GM13976 (cell line): Measurements from ENCODE around the gene COL8A2.

Experiments used
- DNase-seq: peaks from one replicate; pipeline ENCODE4 v3.0.0; 2012; ENCODE audit warnings: low spot score
- CTCF ChIP-seq: IDR thresholded peaks from 2 replicates; pipeline ENCODE4 v1.5.1; 2012; ENCODE audit warnings: borderline replicate concordance, mild to moderate bottlenecking; ENCODE audit not compliant: insufficient read depth; ENCODE audit errors: extremely low read depth, missing control alignments, control extremely low read depth
- in situ Hi-C: fragments of 300-500 bp; cut with MboI; formaldehyde crosslinking; loops from one replicate; pipeline ENCODE4 v1.12.0; 2022; ENCODE audit warnings: low sequenced_read_pairs, mixed read lengths, inconsistent platforms; ENCODE audit not compliant: unreplicated experiment

Gene COL8A2

GRCh38 chr1:36092166-36092797 lies 32.7 kb downstream of the COL8A2 start:
- no peak for DNase-seq
- TF ChIP-seq CTCF = no peak
- in situ Hi-C loops = no loop called here

GRCh38 chr1:36091698-36092097 lies 33.3 kb downstream of the COL8A2 start:
- DNase-seq = peak; percentile 7
- TF ChIP-seq CTCF = no peak
- in situ Hi-C loops = no loop called here

- no peak for TF ChIP-seq CTCF
- in situ Hi-C loops = no loop called here
- DNase-seq = no peak
Measured at GRCh38 chr1:36091141-36091540, 33.9 kb downstream of the COL8A2 start.

- in situ Hi-C loops = no loop called here
- no peak for TF ChIP-seq CTCF
- DNase-seq = peak; percentile 43
Measured at GRCh38 chr1:36089393-36090121, 35.5 kb downstream of the COL8A2 start.

GRCh38 chr1:36088577-36089392 lies 36.2 kb downstream of the COL8A2 start, which contains the start of gene ADPRS:
TSS of gene ADPRS (plus strand) at chr1:36088892. CDS start at chr1:36088905, 13 bp downstream.
- peak; percentile 97 for DNase-seq
- in situ Hi-C loops = no loop called here
- TF ChIP-seq CTCF = peak; percentile 98

GRCh38 chr1:36088265-36088576 lies 36.8 kb downstream of the COL8A2 start:
- no peak for TF ChIP-seq CTCF
- no peak for DNase-seq
- in situ Hi-C loops = no loop called here
